IPS-20b (cell line): Measurements from ENCODE around the gene KIF5C.
A peak's percentile ranks its signal among the peaks of the same experiment; 100 is the strongest.

ENCODE experiments used
- H3K27ac ChIP-seq: one replicate; pipeline ENCODE4 v1.5.1; 2013; ENCODE audit warnings: low read length
- H3K27me3 ChIP-seq: 2 replicates; pipeline ENCODE4 v1.6.1; 2013; ENCODE audit warnings: mild to moderate bottlenecking, low read length, inconsistent platforms; ENCODE audit not compliant: insufficient read depth
- H3K36me3 ChIP-seq: 2 replicates; pipeline ENCODE4 v1.6.1; 2013; ENCODE audit warnings: low read depth, mild to moderate bottlenecking, inconsistent platforms, low read length, moderate library complexity; ENCODE audit not compliant: insufficient read depth
- H3K4me1 ChIP-seq: 2 replicates; pipeline ENCODE4 v1.6.1; 2013; ENCODE audit warnings: mild to moderate bottlenecking, control low read depth, inconsistent platforms, low read length, moderate library complexity; ENCODE audit not compliant: insufficient read depth
- H3K4me3 ChIP-seq: 2 replicates; pipeline ENCODE4 v1.5.1; 2013; ENCODE audit warnings: mild to moderate bottlenecking, low read length, inconsistent platforms
- H3K9ac ChIP-seq: 2 replicates; pipeline ENCODE4 v1.6.1; 2013; ENCODE audit warnings: low read depth, mild to moderate bottlenecking, inconsistent platforms, low read length, moderate library complexity
- H3K9me3 ChIP-seq: 2 replicates; pipeline ENCODE4 v1.6.1; 2013; ENCODE audit warnings: mild to moderate bottlenecking, low read depth, low read length, inconsistent platforms; ENCODE audit not compliant: insufficient read depth

Gene KIF5C

DNA sequence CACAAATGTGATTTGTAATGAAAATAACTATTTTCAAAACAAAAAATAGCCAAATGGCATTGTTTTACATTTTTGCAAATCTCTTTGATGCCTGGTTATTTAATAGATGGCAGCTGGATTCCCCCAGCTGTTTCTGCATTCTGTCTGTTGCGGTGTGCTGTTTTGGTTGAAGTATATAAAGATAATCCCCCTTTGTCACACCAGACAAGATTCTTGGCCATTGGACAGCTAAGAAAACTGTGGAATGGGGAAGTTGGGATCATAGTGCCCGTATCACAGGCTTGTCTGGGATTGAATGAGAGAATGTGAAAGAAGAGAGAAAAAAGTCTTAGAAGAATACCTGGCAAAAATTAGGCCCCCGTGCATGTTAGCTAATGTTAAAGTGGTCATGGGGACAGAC, 144.0 kb downstream of the KIF5C start:
- no peaks in the 10 kb centered on the region for H3K4me1 ChIP-seq
- H3K9me3 ChIP-seq = no peaks in the 10 kb centered on the region
- no peak overlapping the region for H3K4me3 ChIP-seq
- no peaks in the 10 kb centered on the region for H3K27me3 ChIP-seq
- peaks cover 52% of the 10 kb centered on the region for H3K36me3 ChIP-seq
- no peak overlapping the region for H3K27ac ChIP-seq
- no peak overlapping the region for H3K9ac ChIP-seq

DNA sequence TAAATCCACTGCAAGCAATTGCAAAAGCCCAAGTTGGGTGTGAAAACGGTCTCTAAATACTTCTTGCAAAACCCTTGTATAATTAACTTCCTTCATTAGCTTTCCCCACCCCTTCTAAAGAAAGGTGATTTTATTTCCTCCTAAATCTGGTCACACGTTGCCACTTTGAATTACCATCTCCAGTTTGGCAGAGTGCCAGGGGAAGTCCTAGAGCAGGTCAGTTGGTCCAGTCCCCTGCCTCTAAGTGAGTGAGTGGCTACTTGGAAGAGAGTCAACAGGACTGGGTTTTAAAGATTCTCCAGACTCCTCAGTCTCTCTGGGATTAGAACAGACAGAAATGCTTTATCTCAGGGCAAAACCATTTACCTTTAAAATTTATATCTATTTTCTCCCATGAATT, 144.7 kb downstream of the KIF5C start:
- Histone ChIP-seq H3K36me3 (peaks cover 54% of the 10 kb centered on the region), H3K9me3 (no peaks in the 10 kb centered on the region), H3K4me1 (no peaks in the 10 kb centered on the region), H3K27me3 (no peaks in the 10 kb centered on the region), H3K4me3 (no peak overlapping the region), H3K9ac (no peak overlapping the region), H3K27ac (no peak overlapping the region)

DNA sequence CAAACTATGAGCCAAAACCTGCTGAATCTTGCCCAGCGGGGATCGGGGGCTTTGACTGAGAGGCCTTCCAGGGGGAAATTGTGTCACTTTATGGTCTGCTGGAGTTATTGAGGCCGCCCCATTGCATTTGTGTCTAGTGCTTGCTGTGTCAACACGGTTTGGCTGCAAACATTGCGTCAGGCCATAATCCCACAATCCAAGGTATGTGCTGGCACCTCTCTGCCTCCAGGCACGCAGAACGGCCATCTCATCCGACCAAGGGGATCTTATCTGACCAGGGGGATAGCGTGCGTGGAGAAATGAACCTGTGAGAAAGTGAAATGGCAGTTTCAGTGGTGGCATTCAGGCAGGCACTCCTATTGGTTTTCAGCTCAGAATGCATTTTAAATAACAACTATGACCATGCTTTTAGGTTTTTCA, 145.4 kb downstream of the KIF5C start:
- Histone ChIP-seq H3K9ac (no peak overlapping the region), H3K27ac (no peak overlapping the region), H3K4me1 (no peaks in the 10 kb centered on the region), H3K27me3 (no peaks in the 10 kb centered on the region), H3K9me3 (no peaks in the 10 kb centered on the region), H3K36me3 (peaks cover 50% of the 10 kb centered on the region), H3K4me3 (no peak overlapping the region)

DNA sequence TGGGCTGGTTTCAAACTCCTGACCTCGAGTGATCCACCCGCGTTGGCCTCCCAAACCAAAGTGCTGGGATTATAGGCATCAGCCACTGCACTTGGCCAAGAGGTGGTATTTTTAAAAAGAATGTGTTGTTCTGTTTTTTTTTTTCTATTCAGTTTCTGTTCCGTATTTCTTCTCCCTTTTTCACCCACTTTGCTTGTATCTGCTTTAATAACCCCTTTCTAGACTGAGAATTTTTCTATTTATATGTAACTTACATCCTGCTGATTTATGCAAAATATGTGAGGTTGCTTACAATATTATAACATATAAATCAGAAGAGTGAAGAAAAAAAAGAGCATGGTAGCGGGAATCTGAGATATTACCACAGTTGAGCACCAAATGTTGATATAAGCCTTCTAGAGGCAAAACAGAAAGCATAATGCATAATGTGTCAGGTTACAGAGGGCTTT, 146.3 kb downstream of the KIF5C start:
- Histone ChIP-seq H3K4me3 (no peak overlapping the region), H3K27ac (no peak overlapping the region), H3K9me3 (no peaks in the 10 kb centered on the region), H3K4me1 (no peaks in the 10 kb centered on the region), H3K27me3 (no peaks in the 10 kb centered on the region), H3K36me3 (peaks cover 43% of the 10 kb centered on the region), H3K9ac (no peak overlapping the region)

DNA sequence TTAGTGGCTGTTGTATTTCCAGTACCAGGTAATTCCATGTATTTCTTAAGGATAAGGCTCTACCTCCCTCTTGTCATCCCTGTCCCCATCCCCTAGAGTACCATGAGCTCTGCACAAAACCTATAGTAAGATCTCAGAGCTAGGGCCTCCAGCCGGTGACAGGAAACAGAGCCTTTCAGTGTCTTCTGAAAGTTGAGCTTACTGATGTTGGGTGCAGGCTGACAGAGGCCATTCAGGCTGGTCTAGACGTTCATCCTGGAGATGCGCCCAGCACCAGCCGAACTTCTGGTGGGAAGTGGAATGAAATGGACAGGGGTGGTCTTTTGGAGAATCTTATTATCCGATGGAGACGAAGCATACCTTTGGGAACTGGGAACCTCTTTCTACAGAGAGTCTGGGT, 146.7 kb downstream of the KIF5C start:
- Histone ChIP-seq H3K9ac (no peak overlapping the region), H3K4me3 (no peak overlapping the region), H3K27me3 (no peaks in the 10 kb centered on the region), H3K9me3 (no peaks in the 10 kb centered on the region), H3K27ac (no peak overlapping the region), H3K4me1 (peaks cover 3% of the 10 kb centered on the region; the same call in 1 of the 2 replicates), H3K36me3 (peaks cover 43% of the 10 kb centered on the region)

DNA sequence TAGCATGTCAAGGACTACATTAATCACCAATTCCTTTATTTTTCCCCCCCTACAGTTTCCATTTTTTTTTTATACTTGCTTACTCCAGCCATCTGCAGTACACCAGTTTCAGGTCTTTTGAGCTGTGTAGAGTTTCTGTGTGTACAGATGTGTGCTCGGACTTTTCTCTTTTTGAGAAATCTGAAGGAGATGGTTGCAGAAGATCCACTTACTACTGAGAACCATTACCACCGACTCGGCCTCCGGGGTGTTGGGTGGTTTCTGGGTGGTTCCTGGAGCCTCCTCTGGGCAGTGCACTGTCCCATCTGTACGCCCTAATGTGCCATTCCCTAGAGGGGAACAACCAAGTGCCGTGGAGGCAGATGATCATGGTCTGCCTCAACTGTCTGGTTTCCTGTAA, 148.1 kb downstream of the KIF5C start:
- H3K4me1 ChIP-seq = peaks cover 17% of the 10 kb centered on the region
- H3K27me3 ChIP-seq = peaks cover 4% of the 10 kb centered on the region; the same call in 1 of the 2 replicates
- H3K27ac ChIP-seq = no peak overlapping the region
- H3K4me3 ChIP-seq = no peak overlapping the region
- peaks cover 43% of the 10 kb centered on the region for H3K36me3 ChIP-seq
- H3K9ac ChIP-seq = no peak overlapping the region
- H3K9me3 ChIP-seq = no peaks in the 10 kb centered on the region

DNA sequence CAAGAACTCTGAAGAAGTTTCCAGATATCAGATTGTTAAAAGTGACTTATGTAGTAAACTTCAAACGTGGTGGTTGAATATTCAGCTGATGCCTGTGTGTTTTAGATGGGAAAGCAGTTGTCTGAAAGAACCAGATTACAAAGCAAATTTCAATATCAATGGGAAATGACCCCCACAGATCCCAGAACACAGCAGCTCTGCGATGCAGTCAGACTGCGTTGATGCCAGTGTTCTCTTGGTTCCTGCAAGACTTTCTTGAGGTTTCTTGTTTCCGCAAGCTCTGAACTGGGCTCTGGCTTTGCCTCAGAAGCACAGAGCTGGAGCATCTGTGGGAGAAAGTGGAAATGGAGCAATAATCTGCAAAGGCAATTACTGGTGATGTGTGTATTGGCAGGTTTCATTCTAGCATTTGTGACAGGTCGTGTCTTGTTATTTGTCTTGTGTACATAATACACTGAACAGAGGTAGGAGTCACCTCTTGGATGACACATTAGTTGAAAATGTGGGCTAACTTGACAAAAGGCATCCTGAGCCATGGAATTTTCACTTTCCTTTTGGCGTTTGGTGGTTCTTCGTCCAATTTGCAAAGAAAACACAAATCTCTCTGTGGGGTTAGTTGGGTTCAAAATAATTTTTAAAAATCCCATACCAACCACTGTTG, 152.7 kb downstream of the KIF5C start:
- Histone ChIP-seq H3K27me3 (peaks cover 8% of the 10 kb centered on the region; the same call in 1 of the 2 replicates), H3K9me3 (no peaks in the 10 kb centered on the region), H3K27ac (no peak overlapping the region), H3K36me3 (peaks cover 20% of the 10 kb centered on the region; the same call in 1 of the 2 replicates), H3K4me1 (peaks cover 25% of the 10 kb centered on the region), H3K9ac (no peak overlapping the region), H3K4me3 (peak overlapping the region; percentile 6; the same call in 1 of the 2 replicates)

DNA sequence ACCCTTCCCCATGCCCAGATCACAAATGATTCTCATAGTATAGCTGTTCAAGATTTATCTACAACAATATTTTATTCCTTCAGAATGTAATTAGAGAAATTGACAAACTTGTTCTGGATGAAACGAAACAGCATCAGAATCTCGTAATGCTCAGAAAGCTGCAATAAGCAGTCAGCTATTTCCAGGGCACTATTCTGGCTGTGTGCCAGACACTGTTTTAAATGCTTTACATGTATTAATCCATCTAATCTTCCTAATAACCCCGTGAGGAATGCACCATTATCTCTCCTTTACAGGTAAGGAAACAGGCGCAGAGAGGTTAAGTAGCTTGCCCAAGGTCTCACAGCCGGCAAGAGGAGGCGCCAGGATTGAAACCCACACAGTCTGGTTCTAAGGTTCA, 153.3 kb downstream of the KIF5C start:
- H3K9ac ChIP-seq = no peak overlapping the region
- H3K27ac ChIP-seq = no peak overlapping the region
- H3K4me3 ChIP-seq = no peak overlapping the region
- H3K9me3 ChIP-seq = no peaks in the 10 kb centered on the region
- peaks cover 14% of the 10 kb centered on the region; the same call in 1 of the 2 replicates for H3K36me3 ChIP-seq
- H3K27me3 ChIP-seq = peaks cover 8% of the 10 kb centered on the region; the same call in 1 of the 2 replicates
- H3K4me1 ChIP-seq = peaks cover 25% of the 10 kb centered on the region

DNA sequence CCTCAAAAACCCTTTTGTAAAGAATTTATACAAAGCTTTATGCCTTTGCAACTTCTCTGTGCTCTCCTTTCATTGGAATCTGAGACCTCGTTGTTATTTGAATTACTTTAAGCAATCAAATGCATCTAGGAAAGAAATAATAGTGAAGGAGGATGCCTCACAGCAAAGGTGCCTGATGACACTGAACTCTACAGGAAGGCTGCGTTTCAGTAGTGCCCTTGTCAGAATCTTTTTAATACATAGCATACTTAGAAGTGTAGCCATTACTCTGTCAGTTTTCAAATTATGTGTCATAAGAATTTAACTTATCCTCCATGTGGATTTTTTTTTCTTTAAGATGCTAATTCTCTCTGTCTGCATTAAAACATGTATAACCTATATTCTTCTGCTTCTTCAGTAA, 153.9 kb downstream of the KIF5C start:
- Histone ChIP-seq H3K9me3 (no peaks in the 10 kb centered on the region), H3K4me1 (peaks cover 25% of the 10 kb centered on the region), H3K4me3 (no peak overlapping the region), H3K36me3 (peaks cover 8% of the 10 kb centered on the region; the same call in 1 of the 2 replicates), H3K27me3 (peaks cover 8% of the 10 kb centered on the region; the same call in 1 of the 2 replicates), H3K27ac (no peak overlapping the region), H3K9ac (no peak overlapping the region)

DNA sequence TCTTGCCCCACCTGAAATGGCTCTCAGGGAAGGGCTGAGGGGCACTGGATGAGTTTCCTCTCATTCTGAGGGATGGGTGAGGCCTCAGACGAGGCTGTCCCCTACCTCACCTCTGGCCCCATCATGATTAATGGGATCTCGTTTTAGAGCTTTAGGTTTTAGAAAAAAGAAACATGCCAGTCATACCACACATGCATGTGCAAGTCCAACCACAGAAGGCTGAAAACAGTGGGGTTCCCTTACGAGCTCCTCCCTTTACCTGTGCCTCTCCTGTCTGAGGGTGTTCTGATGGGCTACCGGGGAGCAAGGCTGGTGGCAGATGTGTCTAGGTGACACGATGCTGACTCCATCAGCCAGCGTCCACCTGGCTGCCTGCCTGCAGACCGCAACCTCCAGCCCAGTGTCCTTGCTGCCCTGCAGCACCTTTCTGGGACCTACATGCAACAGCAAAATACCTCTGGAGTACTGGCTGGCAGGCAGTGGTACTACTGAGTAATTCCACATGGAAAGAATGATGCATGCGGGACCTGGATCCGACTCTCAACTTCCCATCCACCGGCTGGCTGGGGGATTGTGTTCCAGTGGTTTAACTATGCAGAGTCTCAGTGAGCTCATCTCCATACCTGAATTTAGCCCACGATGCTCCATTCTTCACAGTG, 154.4 kb downstream of the KIF5C start:
- no peaks in the 10 kb centered on the region for H3K9me3 ChIP-seq
- H3K4me1 ChIP-seq = peaks cover 25% of the 10 kb centered on the region
- H3K27ac ChIP-seq = no peak overlapping the region
- no peak overlapping the region for H3K4me3 ChIP-seq
- peaks cover 8% of the 10 kb centered on the region; the same call in 1 of the 2 replicates for H3K27me3 ChIP-seq
- H3K36me3 ChIP-seq = peaks cover 3% of the 10 kb centered on the region; the same call in 1 of the 2 replicates
- H3K9ac ChIP-seq = no peak overlapping the region

DNA sequence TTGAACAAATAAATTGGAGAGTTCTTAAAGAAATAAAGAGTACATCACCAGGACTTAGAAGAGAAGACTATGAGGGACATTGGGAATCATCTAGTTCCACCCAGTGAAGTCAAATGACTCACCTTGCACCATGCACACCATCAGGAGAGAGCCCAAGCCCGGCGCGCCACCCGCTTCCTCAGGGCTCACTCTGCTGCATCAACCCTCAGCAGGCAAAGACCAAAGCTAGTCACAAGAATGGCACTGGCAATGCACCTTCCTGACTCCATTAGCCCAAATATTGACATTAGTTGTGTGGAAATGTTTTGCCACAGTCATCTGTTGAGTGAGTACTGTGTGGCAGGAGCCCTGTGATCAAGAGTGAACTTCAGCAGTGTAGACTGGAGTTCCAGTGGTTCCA, 156.4 kb downstream of the KIF5C start:
- no peaks in the 10 kb centered on the region for H3K36me3 ChIP-seq
- H3K9me3 ChIP-seq = no peaks in the 10 kb centered on the region
- H3K4me3 ChIP-seq = no peak overlapping the region
- H3K27me3 ChIP-seq = peaks cover 8% of the 10 kb centered on the region; the same call in 1 of the 2 replicates
- H3K9ac ChIP-seq = no peak overlapping the region
- H3K27ac ChIP-seq = no peak overlapping the region
- peaks cover 25% of the 10 kb centered on the region for H3K4me1 ChIP-seq

DNA sequence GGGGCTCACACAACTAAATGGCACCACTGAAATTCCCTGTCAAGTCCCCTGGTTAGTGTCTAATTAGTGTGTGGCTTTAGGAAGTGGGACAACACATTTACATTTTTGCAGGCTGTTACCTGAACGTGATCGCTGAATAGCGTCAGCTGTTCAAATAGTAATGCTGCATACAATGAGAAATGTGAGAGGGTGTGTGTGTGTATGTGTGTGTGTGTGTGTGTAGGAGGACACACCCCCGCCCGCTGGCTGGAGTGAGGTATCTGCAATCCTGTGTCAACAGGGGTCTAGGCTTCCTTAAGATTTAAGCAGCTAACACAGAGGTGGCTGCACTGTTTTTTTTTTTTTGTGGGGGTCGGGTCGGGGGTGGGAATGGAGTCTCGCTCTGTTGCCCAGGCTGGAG, 158.7 kb downstream of the KIF5C start:
- no peaks in the 10 kb centered on the region for H3K9me3 ChIP-seq
- H3K9ac ChIP-seq = no peak overlapping the region

More for the DNA sequence above, 158.7 kb downstream of the KIF5C start:
- no peaks in the 10 kb centered on the region for H3K36me3 ChIP-seq
- peaks cover 19% of the 10 kb centered on the region for H3K27me3 ChIP-seq
- no peak overlapping the region for H3K27ac ChIP-seq
- H3K4me3 ChIP-seq = no peak overlapping the region
- peaks cover 2% of the 10 kb centered on the region for H3K4me1 ChIP-seq
